ENCODE data around the gene CCL5. TPM values are rescaled to one million over a fixed set of nuclear protein-coding genes. Genes with fewer than 3 reads are reported as not detected.

Gene CCL5
- total RNA-seq, 1 donor from 2014 or later, result not detected

DNA sequence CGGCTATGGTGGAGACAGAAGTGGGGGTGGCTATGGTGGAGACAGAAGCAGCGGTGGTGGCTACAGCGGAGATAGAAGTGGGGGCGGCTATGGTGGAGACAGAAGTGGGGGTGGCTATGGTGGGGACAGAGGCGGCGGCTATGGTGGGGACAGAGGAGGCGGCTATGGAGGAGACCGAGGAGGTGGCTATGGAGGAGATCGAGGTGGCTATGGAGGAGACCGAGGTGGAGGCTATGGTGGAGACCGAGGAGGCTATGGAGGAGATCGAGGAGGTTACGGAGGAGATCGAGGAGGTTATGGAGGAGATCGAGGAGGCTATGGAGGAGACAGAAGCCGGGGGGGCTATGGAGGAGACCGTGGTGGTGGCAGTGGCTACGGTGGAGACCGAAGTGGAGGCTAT lies 35.6 kb downstream of the CCL5 start:
- H3K4me1 Mint-ChIP-seq (ENCODE audit: unreplicated experiment), result no peaks in the 10 kb centered on the region
- no peak overlapping the region for H3K4me3 Mint-ChIP-seq (ENCODE audit: unreplicated experiment)
- TF ChIP-seq, protein P1, sequence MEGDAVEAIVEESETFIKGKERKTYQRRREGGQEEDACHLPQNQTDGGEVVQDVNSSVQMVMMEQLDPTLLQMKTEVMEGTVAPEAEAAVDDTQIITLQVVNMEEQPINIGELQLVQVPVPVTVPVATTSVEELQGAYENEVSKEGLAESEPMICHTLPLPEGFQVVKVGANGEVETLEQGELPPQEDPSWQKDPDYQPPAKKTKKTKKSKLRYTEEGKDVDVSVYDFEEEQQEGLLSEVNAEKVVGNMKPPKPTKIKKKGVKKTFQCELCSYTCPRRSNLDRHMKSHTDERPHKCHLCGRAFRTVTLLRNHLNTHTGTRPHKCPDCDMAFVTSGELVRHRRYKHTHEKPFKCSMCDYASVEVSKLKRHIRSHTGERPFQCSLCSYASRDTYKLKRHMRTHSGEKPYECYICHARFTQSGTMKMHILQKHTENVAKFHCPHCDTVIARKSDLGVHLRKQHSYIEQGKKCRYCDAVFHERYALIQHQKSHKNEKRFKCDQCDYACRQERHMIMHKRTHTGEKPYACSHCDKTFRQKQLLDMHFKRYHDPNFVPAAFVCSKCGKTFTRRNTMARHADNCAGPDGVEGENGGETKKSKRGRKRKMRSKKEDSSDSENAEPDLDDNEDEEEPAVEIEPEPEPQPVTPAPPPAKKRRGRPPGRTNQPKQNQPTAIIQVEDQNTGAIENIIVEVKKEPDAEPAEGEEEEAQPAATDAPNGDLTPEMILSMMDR (IDR thresholded peaks at IDR 0.05), result no peak
- H3K27ac Mint-ChIP-seq (ENCODE audit: unreplicated experiment), result no peak overlapping the region
- H3K36me3 Mint-ChIP-seq (ENCODE audit: unreplicated experiment), result peaks cover 57% of the 10 kb centered on the region
- no peaks in the 10 kb centered on the region for H3K27me3 Mint-ChIP-seq (ENCODE audit: unreplicated experiment)
- no peaks in the 10 kb centered on the region for H3K9me3 Mint-ChIP-seq (ENCODE audit: unreplicated experiment)
- no peak for DNase-seq (ENCODE audit: extremely low spot score, unreplicated experiment)

DNA sequence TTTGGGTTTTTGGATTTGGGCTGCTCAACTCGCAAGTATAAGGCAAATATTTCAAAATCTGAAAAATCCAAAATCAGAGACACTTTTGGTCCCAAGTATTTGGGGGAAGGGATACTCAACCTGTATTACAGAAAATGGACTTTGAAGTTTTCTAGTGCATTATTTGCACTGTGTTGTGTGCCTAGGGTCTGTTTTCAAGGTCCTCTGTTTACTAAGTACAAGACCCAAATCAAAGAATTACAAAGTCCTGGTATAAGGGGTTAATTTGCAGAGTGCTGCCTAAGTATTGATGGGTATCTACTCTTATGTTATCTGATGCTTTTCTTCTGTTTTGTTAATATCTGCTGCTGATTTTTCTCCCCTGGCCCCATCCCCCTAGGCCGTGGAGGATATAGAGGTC lies 36.5 kb downstream of the CCL5 start:
- no peaks in the 10 kb centered on the region for H3K9me3 Mint-ChIP-seq (ENCODE audit: unreplicated experiment)
- no peaks in the 10 kb centered on the region for H3K4me1 Mint-ChIP-seq (ENCODE audit: unreplicated experiment)
- no peak overlapping the region for H3K4me3 Mint-ChIP-seq (ENCODE audit: unreplicated experiment)
- H3K27me3 Mint-ChIP-seq (ENCODE audit: unreplicated experiment), result no peaks in the 10 kb centered on the region
- TF ChIP-seq, protein P1 (IDR thresholded peaks at IDR 0.05), result no peak
- no peak for DNase-seq (ENCODE audit: extremely low spot score, unreplicated experiment)
- peaks cover 54% of the 10 kb centered on the region for H3K36me3 Mint-ChIP-seq (ENCODE audit: unreplicated experiment)
- no peak overlapping the region for H3K27ac Mint-ChIP-seq (ENCODE audit: unreplicated experiment)

- Mint-ChIP-seq H3K4me3 (ENCODE audit: unreplicated experiment) (no peak overlapping the region), H3K36me3 (ENCODE audit: unreplicated experiment) (peaks cover 49% of the 10 kb centered on the region), H3K27me3 (ENCODE audit: unreplicated experiment) (no peaks in the 10 kb centered on the region), H3K4me1 (ENCODE audit: unreplicated experiment) (no peaks in the 10 kb centered on the region), H3K9me3 (ENCODE audit: unreplicated experiment) (no peaks in the 10 kb centered on the region), H3K27ac (ENCODE audit: unreplicated experiment) (no peak overlapping the region)
- no peak for DNase-seq (ENCODE audit: extremely low spot score, unreplicated experiment)
- TF ChIP-seq, protein P1 (IDR thresholded peaks at IDR 0.05), result no peak
These were observed 37.9 kb downstream of the CCL5 start for GRCh38 chr17:35842239-35842638.

- H3K27ac Mint-ChIP-seq (ENCODE audit: unreplicated experiment), result no peak overlapping the region
- no peaks in the 10 kb centered on the region for H3K27me3 Mint-ChIP-seq (ENCODE audit: unreplicated experiment)
- no peak overlapping the region for H3K4me3 Mint-ChIP-seq (ENCODE audit: unreplicated experiment)
- TF ChIP-seq, protein P1 (IDR thresholded peaks at IDR 0.05), result no peak
- H3K9me3 Mint-ChIP-seq (ENCODE audit: unreplicated experiment), result no peaks in the 10 kb centered on the region
- DNase-seq (ENCODE audit: extremely low spot score, unreplicated experiment), result no peak
- H3K36me3 Mint-ChIP-seq (ENCODE audit: unreplicated experiment), result peaks cover 52% of the 10 kb centered on the region
- H3K4me1 Mint-ChIP-seq (ENCODE audit: unreplicated experiment), result no peaks in the 10 kb centered on the region
These were observed 38.7 kb downstream of the CCL5 start for GRCh38 chr17:35841505-35841904.

DNA sequence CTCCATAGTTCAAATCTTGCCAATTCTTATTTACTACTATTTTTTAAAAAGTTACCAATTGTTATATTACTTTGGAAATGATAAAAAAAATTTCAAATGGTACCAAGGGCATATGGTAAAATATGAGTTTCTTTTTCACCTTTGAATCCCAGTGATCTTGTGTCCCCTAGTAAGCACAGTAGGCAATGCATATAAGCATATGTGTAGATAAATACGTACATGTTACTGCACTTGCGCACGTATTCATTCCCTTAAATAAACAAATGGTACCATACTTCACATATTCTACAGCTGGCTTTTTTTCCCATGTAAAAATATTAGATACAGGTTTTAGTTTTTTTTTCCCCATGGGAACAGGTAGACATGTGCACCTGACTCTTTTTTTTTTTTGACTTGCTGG lies 39.1 kb downstream of the CCL5 start:
- Mint-ChIP-seq H3K4me3 (ENCODE audit: unreplicated experiment) (no peak overlapping the region), H3K36me3 (ENCODE audit: unreplicated experiment) (peaks cover 54% of the 10 kb centered on the region), H3K9me3 (ENCODE audit: unreplicated experiment) (no peaks in the 10 kb centered on the region), H3K4me1 (ENCODE audit: unreplicated experiment) (no peaks in the 10 kb centered on the region), H3K27me3 (ENCODE audit: unreplicated experiment) (no peaks in the 10 kb centered on the region), H3K27ac (ENCODE audit: unreplicated experiment) (no peak overlapping the region)
- TF ChIP-seq, protein P1 (IDR thresholded peaks at IDR 0.05), result no peak
- DNase-seq (ENCODE audit: extremely low spot score, unreplicated experiment), result no peak

All from osteocyte (in vitro differentiated cells).